Dermis microvascular lymphatic vessel endothelial cell (primary cell): ENCODE data around the gene LUZP4. TPM values are rescaled to one million over a fixed set of nuclear protein-coding genes. Genes with fewer than 3 reads are reported as not detected.
A peak's percentile ranks its signal among the peaks of the same experiment; 100 is the strongest.
"Not testable (repeated sequence)": the region's sequence is repeated elsewhere in the genome, so short reads cannot be mapped to it uniquely, and the experiment has no call there.

Source experiments
- DNase-seq, 2 donors: peaks; one replicate each; pipeline versions ENCODE4 v3.0.0 to v3.0.0-alpha.2; 2010; ENCODE audit warnings: low read depth in 2 of 2
- total RNA-seq: library from RNA; depleted of rRNA; stranded (reverse); fragments of >200 nt; gene quantifications from 2 replicates; pipeline ENCODE4 v1.2.1, GENCODE V29; 2014

Gene LUZP4
- total RNA-seq, 1 donor from 2014 or later: not detected

- no peak for DNase-seq
Observed at GRCh38 chrX:115337491-115338144, 48.1 kb downstream of the LUZP4 start.

- DNase-seq: no peak
Observed at GRCh38 chrX:115339441-115340025, 50.0 kb downstream of the LUZP4 start.

- DNase-seq: no peak
Observed at GRCh38 chrX:115341421-115341820, 51.9 kb downstream of the LUZP4 start.

- DNase-seq: peak; percentile 95 to 98
Observed at GRCh38 chrX:115344885-115345614, 55.5 kb downstream of the LUZP4 start.

- DNase-seq: no peak
Observed at GRCh38 chrX:115345615-115346014, 56.1 kb downstream of the LUZP4 start.

- DNase-seq: not testable (repeated sequence)
Observed at GRCh38 chrX:115346738-115347137, 57.2 kb downstream of the LUZP4 start.

- peak in 1 of 2 donors; percentile 61 for DNase-seq
Observed at GRCh38 chrX:115348446-115349225, 59.1 kb downstream of the LUZP4 start.

- DNase-seq: no peak
Observed at GRCh38 chrX:115350711-115351381, 61.3 kb downstream of the LUZP4 start.

- DNase-seq: no peak
Observed at GRCh38 chrX:115356369-115356768, 66.9 kb downstream of the LUZP4 start.

Other genes starting within 250 kb of the LUZP4 start
- gene RBMXL3, start 100.3 kb upstream of the LUZP4 start, total RNA-seq: not detected in 2 replicates
- 7.6 and 10.6 TPM in 2 replicates for gene LRCH2, start 55.6 kb upstream of the LUZP4 start, total RNA-seq